GM19193 (cell line): ENCODE measurements around the gene MVB12B.

ENCODE experiments used
- POLR2A ChIP-seq: IDR thresholded peaks from 4 replicates; pipeline ENCODE4 v1.6.1; 2011; ENCODE audit not compliant: insufficient read depth, insufficient read length; ENCODE audit errors: extremely low read depth

The MVB12B gene

GRCh38 chr9:126508171-126508591 lies 181.6 kb downstream of the MVB12B start:
- no peak for TF ChIP-seq POLR2A

- TF ChIP-seq POLR2A: no peak
Observed at GRCh38 chr9:126508928-126509327, 182.3 kb downstream of the MVB12B start.

- TF ChIP-seq POLR2A: no peak
Observed at GRCh38 chr9:126509718-126510117, 183.1 kb downstream of the MVB12B start.

GRCh38 chr9:126510564-126510963 lies 183.9 kb downstream of the MVB12B start:
- no peak for TF ChIP-seq POLR2A

GRCh38 chr9:126511411-126511810 lies 184.8 kb downstream of the MVB12B start:
- no peak for TF ChIP-seq POLR2A

- no peak for TF ChIP-seq POLR2A
Observed at GRCh38 chr9:126513159-126514036, 186.8 kb downstream of the MVB12B start.

GRCh38 chr9:126514037-126514821 lies 187.6 kb downstream of the MVB12B start:
- TF ChIP-seq POLR2A: no peak

GRCh38 chr9:126515001-126515872 lies 188.6 kb downstream of the MVB12B start:
- TF ChIP-seq POLR2A: no peak

- TF ChIP-seq POLR2A: no peak
Observed at GRCh38 chr9:126515873-126516505, 189.4 kb downstream of the MVB12B start.

- TF ChIP-seq POLR2A: no peak
Observed at GRCh38 chr9:126516561-126516935, 189.9 kb downstream of the MVB12B start.

GRCh38 chr9:126516936-126517832 lies 190.6 kb downstream of the MVB12B start:
- TF ChIP-seq POLR2A: no peak

- TF ChIP-seq POLR2A: no peak
Observed at GRCh38 chr9:126517833-126518356, 191.3 kb downstream of the MVB12B start.

- no peak for TF ChIP-seq POLR2A
Observed at GRCh38 chr9:126518763-126519162, 192.1 kb downstream of the MVB12B start.
